ENCODE data around the gene VEZT. TPM values are rescaled to one million over a fixed set of nuclear protein-coding genes. Genes with fewer than 3 reads are reported as not detected.

The VEZT gene
- total and polyA plus RNA-seq, 7 donors: 19.9 to 114 (median 82.8) TPM

DNA sequence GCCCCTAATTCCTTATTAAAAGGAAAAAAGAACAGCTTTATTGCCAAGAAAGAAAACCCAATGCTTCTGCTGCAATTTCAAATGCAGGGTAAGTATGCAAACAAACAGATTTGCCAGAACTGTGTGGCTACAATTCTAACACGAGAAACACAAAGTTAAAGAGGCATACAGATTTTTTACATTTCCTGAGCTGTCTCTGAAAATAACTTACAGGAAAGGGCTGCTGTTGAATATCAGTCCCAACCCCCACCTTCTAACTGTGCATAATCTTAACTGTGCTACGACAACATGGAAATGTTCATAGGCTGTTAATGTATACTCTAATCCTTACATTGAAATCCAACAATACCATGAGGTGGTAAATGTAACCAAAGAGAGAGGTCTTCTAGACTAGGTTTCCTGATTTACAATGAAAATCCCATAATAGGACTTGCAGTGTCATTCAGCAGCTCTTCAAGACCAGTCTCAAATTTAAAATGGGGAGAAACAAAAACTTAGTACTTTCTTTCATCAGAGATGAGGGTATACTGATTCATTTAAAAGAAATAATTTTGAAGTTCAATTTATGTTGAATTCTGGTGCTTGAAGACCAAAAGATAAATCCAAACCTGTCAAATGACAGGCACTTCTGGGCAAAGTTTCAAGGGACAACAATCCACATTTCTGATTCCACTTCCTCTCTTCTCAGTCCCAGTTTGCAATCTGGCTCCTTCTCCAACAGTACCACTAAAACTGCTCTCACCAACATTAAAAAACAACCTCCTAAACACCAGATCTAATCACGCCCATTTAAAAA lies 14.7 kb upstream of the VEZT start:
- 57 to 86% methylated on average over 3 of the region's 3 CpGs for WGBS, 2 donors
- intact Hi-C loops (cut with DNase I): no loop called here
- peaks cover 0 to 70% (median 63%) of the 10 kb centered on the region in 4 donors for H3K4me1 ChIP-seq

DNA sequence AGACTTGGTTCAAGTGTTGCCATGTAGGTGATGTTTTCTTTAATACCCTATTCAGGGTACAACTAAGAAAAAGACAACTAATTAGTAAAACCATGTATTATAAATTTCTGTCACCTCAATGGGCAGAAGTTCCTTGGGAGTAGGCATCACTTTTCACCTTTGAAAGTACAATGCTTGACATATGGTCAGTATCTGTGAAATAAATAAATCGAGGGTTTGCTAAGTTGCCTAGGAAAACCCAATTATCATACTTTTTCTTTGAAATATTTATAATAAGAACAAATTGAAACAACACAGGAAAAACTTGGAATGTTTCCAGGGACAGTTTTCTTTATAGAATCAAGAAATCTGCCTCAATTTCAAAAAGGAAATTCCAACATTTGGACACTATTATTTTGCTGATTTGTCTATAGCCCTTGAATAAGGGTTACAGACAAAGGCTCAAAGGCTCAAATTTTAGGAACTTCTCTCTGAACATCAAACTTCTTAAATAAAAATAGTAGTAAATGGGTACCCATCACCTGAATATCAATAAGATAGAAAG lies 14.0 kb upstream of the VEZT start:
- intact Hi-C loops (cut with DNase I): no loop called here
- peaks cover 0 to 1% (median 0%) of the 10 kb centered on the region in 4 donors for H3K36me3 ChIP-seq
- H3K4me1 ChIP-seq: peaks cover 0 to 70% (median 63%) of the 10 kb centered on the region in 4 donors
- H3K9me3 ChIP-seq: no peaks in the 10 kb centered on the region
- peak overlapping the region; percentile 73 to 82 (median 78) for H3K27ac ChIP-seq
- no peaks in the 10 kb centered on the region for H3K27me3 ChIP-seq
- TF ChIP-seq, protein P1, sequence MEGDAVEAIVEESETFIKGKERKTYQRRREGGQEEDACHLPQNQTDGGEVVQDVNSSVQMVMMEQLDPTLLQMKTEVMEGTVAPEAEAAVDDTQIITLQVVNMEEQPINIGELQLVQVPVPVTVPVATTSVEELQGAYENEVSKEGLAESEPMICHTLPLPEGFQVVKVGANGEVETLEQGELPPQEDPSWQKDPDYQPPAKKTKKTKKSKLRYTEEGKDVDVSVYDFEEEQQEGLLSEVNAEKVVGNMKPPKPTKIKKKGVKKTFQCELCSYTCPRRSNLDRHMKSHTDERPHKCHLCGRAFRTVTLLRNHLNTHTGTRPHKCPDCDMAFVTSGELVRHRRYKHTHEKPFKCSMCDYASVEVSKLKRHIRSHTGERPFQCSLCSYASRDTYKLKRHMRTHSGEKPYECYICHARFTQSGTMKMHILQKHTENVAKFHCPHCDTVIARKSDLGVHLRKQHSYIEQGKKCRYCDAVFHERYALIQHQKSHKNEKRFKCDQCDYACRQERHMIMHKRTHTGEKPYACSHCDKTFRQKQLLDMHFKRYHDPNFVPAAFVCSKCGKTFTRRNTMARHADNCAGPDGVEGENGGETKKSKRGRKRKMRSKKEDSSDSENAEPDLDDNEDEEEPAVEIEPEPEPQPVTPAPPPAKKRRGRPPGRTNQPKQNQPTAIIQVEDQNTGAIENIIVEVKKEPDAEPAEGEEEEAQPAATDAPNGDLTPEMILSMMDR (IDR thresholded peaks at IDR 0.05): no peak
- no peak for TF ChIP-seq POLR2AphosphoS5 (IDR thresholded peaks at IDR 0.05)
- TF ChIP-seq EP300 (IDR thresholded peaks at IDR 0.05): no peak
- no peak for TF ChIP-seq POLR2A (IDR thresholded peaks at IDR 0.05)
- H3K4me3 ChIP-seq: no peak overlapping the region
- WGBS, 2 donors: 68 to 84% methylated on average over 1 of the region's 1 CpG
- DNase-seq: no peak

More for the DNA sequence above, 14.7 kb upstream of the VEZT start:
- no peak overlapping the region for H3K4me3 ChIP-seq
- no peak for DNase-seq
- no peaks in the 10 kb centered on the region for H3K27me3 ChIP-seq
- peak overlapping the region; percentile 73 to 82 (median 78) for H3K27ac ChIP-seq
- TF ChIP-seq POLR2A (IDR thresholded peaks at IDR 0.05) (no peak), EP300 (IDR thresholded peaks at IDR 0.05) (no peak), POLR2AphosphoS5 (IDR thresholded peaks at IDR 0.05) (no peak)
- TF ChIP-seq, protein P1 (IDR thresholded peaks at IDR 0.05): no peak
- H3K36me3 ChIP-seq: no peaks in the 10 kb centered on the region
- H3K9me3 ChIP-seq: no peaks in the 10 kb centered on the region

DNA sequence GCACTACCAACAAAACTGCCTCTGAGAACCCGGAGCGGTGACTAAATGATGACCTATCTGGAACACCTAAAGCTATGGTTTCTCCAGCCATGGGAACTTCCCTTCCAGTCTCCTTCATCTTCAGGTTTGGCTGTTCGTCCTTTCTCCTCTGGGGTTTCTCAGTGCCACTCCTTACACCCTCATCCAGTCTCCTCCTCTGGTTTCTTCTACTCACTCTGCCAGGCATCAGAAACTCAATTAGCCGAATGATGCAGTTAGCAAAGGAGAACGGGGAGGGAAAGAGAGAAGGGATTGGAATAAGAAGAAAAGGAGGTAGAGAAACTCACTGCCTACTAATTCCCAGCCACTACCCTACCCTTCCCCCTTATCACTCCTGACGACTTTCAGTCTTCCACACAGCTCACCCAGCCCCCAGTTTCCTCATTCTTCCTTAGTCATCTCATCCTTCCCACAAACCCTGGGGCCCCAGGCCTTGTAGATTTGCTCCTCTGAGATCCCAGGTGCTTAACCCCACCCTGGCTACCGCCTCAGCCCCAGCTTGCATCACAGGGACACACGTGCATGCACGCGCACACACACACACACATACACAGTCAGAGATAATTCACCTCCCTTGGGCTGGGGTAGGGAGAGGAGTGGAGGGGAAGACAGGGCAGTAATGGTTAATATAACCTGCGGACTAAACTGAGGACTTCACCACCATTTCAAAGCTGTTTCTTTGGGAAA lies 13.3 kb upstream of the VEZT start:
- Histone ChIP-seq H3K36me3 (peaks cover 0 to 3% (median 0%) of the 10 kb centered on the region in 4 donors), H3K27me3 (no peaks in the 10 kb centered on the region), H3K4me3 (no peak overlapping the region), H3K9me3 (no peaks in the 10 kb centered on the region), H3K4me1 (peaks cover 0 to 70% (median 59%) of the 10 kb centered on the region in 4 donors), H3K27ac (peak overlapping the region; percentile 73 to 82 (median 78))
- DNase-seq: peak; percentile 71
- 64 to 76% methylated on average over 11 of the region's 11 CpGs for WGBS, 2 donors
- intact Hi-C loops (cut with DNase I): no loop called here
- TF ChIP-seq, protein P1 (IDR thresholded peaks at IDR 0.05): no peak
- TF ChIP-seq POLR2A (IDR thresholded peaks at IDR 0.05): no peak
- TF ChIP-seq POLR2AphosphoS5 (IDR thresholded peaks at IDR 0.05): no peak
- TF ChIP-seq EP300 (IDR thresholded peaks at IDR 0.05): no peak

DNA sequence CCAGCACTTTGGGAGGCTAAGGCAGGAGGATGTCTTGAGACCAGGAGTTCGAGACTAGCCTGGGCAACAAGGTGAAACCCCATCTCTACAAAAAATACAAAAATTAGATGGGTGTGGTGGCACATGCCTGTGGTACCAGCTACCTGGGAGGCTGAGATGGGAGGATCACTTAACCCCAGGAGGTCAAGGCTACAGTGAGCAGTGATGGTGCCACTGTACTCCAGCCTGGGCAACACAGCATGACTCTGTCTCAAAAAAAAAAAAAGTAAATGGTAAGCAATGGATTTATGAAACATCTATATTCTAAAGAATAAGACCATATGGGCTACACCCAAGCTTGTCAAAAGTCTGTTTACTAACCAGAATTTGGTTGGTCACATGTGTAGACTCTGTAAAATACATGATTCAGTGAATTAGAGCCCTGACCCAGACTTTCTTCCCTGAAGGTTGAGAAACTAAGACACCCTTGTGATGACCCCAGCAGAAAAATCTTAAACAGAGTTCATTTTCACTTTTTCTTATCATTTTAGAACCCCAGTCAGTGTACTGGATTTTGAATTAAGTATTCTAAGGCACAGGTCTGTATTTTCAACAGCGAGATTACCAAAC lies 12.5 kb upstream of the VEZT start:
- TF ChIP-seq POLR2AphosphoS5 (IDR thresholded peaks at IDR 0.05) (no peak), POLR2A (IDR thresholded peaks at IDR 0.05) (no peak), EP300 (IDR thresholded peaks at IDR 0.05) (no peak)
- TF ChIP-seq, protein P1 (IDR thresholded peaks at IDR 0.05): no peak
- peaks cover 0 to 3% (median 0%) of the 10 kb centered on the region in 4 donors for H3K36me3 ChIP-seq
- 93 to 98% methylated on average over 2 of the region's 2 CpGs for WGBS, 2 donors
- no peaks in the 10 kb centered on the region for H3K27me3 ChIP-seq
- DNase-seq: no peak
- intact Hi-C loops (cut with DNase I): no loop called here
- no peaks in the 10 kb centered on the region for H3K9me3 ChIP-seq
- peak overlapping the region; percentile 73 to 82 (median 78) for H3K27ac ChIP-seq
- H3K4me1 ChIP-seq: peaks cover 0 to 67% (median 57%) of the 10 kb centered on the region in 4 donors
- no peak overlapping the region for H3K4me3 ChIP-seq
